ENCODE data around the gene FAM229A.
"Not testable (repeated sequence)": the region's sequence is repeated elsewhere in the genome, so short reads cannot be mapped to it uniquely, and the experiment has no call there.

The FAM229A gene

DNA sequence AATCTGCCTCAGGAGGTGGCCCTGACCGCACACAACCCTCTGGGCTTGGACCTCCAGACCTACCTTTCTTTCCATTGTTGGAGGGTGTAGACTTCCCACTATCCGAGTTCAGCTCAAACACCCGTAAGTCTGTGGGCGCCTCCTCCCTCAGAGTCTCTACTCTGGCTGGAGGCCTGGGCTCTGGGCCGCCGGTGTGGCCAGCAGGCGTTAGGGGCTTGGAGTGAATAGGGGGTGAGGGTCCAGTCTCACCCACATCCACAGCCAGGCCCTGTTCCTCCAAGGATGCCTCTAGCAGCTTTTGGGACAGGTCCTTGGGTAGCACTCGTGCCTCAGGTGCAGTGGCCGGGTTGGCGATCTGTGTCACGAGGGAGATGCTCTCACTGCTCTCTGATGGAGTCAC is 13.9 kb upstream of the FAM229A start:
- DNase-seq, result no peak

- DNase-seq, result no peak
Measured at GRCh38 chr1:32373996-32374592, 11.8 kb upstream of the FAM229A start.

- peak; percentile 36 for DNase-seq
Measured at GRCh38 chr1:32372149-32372756, 10.0 kb upstream of the FAM229A start.

- no peak for DNase-seq
Measured at GRCh38 chr1:32367912-32368635, 5.8 kb upstream of the FAM229A start.

- no peak for DNase-seq
Measured at GRCh38 chr1:32365445-32365844, 3.2 kb upstream of the FAM229A start.

- DNase-seq, result no peak
Measured at GRCh38 chr1:32364836-32365235, 2.6 kb upstream of the FAM229A start.

DNA sequence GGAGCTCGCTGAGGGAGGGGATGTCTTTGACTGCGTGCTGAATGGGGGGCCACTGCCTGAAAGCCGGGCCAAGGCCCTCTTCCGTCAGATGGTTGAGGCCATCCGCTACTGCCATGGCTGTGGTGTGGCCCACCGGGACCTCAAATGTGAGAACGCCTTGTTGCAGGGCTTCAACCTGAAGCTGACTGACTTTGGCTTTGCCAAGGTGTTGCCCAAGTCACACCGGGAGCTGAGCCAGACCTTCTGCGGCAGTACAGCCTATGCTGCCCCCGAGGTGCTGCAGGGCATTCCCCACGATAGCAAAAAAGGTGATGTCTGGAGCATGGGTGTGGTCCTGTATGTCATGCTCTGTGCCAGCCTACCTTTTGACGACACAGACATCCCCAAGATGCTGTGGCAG is 1.4 kb upstream of the FAM229A start:
- DNase-seq, result no peak

DNA sequence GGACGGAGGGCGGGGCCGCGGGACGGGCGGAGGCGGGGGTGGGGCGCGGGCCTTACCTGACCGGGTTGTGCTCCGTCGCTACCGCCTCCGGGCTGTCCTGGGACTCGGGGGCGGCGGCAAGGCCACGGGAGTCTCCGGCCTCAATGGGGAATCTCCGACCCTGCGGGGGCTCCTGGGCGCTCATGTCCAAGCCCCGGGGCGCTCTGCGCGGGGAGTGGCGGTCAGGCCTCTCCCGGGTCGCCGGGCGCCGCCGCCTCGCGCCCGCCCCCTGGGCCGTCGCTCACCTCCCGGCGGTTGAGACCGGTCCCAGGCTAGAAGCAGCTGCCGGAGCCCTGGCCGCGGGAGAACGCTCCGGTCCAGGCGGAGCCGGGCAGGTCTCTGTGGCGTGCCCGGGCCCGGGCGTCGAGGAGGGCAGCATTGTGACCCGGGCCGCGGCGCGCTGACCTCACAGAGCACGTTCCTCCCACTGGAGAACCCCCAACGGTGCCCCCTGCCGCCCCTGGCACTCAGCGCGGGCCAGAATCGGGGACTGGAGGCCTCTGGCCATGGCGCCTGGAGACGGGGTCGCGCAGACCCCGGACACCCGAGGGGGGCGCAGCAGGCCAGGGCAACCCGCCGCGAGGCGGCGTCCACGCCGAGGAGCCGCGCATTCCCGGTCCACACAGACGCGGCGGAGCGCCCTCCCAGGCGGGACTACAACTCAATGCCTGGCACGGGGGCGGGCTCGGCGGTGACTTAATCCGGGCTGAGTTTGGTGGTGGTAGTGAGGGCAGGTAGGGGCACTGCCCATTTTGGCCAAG is 411 bp downstream of the FAM229A start:
- DNase-seq, result peak; percentile 29

DNA sequence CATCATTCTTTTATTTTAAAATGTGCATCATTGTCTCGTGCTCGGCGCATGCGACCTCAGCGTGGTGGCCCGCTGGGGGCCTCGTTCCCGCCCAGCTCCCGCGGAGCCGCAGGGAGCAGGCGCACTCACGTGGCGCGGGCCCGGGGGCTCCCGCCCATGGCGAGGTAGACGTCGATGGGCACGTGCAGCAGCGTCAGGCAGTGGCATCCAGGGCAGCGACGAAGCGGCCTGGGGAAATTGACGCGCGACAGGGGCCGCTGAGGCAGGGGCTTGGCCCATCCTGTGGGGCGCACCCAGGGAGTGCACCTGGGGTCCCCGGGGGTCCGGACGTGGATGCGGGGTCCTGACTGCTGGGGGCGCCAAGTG is 994 bp downstream of the FAM229A start:
- DNase-seq, result no peak

- DNase-seq, result no peak
Measured at GRCh38 chr1:32358435-32358834, 3.9 kb downstream of the FAM229A start.

DNA sequence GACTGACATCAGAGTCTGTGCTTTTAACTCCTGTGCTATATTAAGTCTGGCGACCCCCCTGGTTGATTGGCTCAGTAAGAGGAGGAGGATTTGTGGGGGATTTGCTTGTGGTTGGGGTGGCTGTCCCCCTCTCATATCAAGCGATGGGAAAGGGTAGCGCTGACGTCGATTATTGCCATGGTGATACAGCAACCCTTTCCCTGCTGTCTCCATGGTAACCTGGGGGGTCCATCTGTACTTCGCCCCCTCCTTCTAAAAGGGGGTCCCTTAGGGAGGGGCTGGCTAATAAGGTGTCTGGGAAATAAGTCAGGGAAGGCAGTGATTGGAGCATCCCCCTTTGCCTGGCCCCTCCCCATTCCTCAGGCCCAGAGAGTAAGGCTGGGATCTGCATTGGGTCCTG is 4.7 kb downstream of the FAM229A start:
- no peak for DNase-seq

DNA sequence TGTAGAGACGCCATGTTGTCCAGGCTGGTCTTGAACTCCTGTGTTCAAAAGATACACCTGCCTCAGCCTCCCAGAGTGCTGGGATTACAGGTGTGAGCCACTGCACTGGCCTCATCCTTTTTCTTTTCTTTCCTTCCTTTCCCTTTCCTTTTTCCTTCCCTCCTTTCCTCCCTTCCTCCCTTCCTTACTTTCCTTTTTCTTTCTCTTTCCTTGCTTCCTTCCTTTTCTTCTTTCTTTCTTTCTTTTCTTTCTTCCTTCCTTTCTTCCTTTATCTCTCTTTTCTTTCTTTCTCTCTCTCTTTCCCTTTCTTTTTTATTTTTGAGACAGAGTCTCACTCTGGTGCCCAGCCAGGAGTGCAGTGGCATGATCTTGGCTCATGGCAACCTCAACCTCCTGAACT is 5.8 kb downstream of the FAM229A start:
- DNase-seq, result no peak

DNA sequence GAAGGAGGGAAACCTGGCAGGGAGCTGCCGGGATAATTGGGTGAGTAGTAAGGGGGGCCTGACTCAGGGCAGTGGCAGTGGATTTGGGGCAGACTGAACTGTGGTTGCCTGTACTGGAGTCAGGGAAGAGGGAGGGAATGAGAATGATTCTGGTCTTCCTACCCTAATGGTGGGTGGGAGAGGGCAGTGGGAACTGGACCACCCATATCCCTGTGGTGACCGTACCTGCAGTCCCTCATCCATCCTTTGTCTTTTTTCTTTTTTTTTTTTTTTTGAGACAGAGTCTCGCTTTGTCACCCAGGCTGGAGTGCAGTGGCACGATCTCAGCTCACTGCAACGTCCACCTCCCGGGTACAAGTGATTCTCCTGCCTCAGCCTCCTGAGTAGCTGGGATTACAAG is 6.5 kb downstream of the FAM229A start:
- not testable (repeated sequence) for DNase-seq

DNA sequence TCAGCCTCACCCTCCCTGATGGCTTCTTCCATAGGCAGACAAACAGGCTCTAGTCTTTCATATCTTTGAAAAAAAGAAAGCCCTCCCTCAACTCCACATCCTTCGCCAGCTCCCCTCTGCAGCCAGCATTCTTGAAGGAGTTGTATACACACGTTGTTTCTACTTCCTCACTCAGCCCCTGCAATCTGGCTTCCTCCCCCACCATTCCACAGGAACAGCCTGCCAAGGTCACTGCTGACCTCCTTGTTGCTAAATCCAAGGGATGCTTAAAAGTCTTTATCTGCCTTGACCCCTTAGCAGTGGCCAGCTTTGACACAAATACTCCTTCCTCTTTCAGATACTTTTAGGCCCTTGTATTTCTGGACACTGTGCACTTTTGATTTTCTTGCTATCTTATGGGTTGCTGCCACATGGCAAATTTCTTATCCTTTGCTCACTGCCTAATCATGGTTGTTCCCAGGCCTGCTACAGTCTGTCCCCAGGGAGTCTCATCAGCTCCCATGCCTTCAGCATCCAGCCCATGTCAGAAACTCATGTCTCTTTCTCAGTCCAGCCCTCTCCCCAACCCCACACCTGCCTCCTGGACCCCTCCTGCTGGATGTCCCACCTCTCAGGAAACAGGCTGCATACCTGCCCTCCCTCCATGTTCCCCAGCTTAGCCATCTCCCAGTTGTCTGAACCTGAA is 8.3 kb downstream of the FAM229A start:
- no peak for DNase-seq

GRCh38 chr1:32353431-32353830 is 8.9 kb downstream of the FAM229A start:
- no peak for DNase-seq

DNA sequence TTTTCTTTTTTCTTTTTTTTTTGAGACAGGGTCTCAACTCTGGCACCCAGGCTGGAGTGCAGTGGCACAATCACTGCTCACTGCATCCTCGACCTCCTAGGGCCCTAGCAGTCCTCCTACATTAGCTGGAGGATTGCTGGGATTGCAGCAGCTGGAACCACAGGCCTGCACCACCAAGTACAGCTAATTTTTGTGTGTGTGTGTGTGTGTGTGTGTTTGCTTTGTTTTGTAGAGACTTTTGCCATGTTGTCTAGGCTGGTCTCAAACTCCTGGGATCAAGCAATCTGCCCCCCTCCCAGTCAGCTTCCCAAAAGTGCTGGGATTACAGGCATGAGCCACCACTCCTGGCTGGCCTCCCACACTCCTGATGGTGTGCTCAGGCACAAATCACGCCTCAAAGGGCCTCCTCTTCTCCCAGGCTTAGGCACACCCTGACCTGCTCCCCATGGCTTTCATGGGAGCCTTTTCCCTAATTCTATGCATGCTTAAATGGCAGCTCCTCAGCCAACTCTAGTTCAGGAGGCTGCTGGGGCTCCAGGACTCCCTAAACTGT is 9.4 kb downstream of the FAM229A start:
- DNase-seq, result no peak

GRCh38 chr1:32352239-32352745 is 10.0 kb downstream of the FAM229A start:
- no peak for DNase-seq

DNA sequence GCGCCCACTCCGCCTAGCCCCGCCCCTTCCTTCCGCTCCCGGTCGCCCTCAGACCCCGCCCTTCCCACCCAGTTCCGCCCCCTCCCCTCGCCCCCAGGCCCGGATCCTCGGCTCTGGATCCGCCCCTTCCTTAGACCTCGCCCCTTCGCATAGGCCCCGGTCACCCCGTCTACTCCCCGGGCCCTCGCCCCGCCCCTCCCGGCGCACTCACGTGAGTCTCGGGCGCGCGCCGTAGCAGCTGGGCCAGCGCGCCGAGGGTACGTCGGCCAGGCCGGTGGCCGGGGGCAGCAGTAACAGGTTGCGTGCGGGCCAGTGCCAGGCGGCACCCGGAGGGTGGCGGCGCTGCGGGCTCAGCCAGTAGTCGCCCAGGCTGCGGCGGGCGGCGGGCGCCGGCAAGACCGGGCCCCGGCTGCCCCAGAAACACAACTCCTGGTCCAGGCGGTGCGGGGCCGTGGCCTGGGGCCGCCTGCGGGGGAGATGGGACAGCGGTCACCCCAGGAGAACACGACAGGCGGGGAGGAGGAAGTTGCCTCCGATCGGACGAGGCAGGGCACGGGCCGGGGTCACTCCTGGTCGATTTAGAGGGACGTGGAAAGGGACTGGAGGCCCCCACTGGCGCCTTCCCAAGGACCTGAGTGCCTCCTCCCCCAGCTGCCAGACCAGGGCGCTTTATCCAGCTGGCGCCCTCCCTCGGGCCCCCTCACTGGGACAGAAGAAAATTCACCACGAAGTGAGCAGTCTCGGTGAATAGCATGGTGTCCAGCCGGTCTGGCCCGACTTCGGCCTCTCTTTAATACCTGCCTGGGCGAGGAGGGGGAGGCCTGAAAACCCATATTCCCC is 10.7 kb downstream of the FAM229A start:
- DNase-seq, result peak; percentile 91

- peak; percentile 79 for DNase-seq
Measured at GRCh38 chr1:32350785-32351398, 11.4 kb downstream of the FAM229A start.

GRCh38 chr1:32349211-32349708 is 13.0 kb downstream of the FAM229A start:
- DNase-seq, result no peak
